Dermis microvascular lymphatic vessel endothelial cell (primary cell): ENCODE measurements around the gene PROSER3. TPM values are rescaled to one million over a fixed set of nuclear protein-coding genes. Genes with fewer than 3 reads are reported as not detected.
A peak's percentile ranks its signal among the peaks of the same experiment; 100 is the strongest.
"Not testable (repeated sequence)": the region's sequence is repeated elsewhere in the genome, so short reads cannot be mapped to it uniquely, and the experiment has no call there.

ENCODE experiments used
- DNase-seq, 2 donors: peaks; one replicate each; pipeline versions ENCODE4 v3.0.0 to v3.0.0-alpha.2; 2010; ENCODE audit warnings: low read depth in 2 of 2
- total RNA-seq: library from RNA; depleted of rRNA; stranded (reverse); fragments of >200 nt; gene quantifications from 2 replicates; pipeline ENCODE4 v1.2.1, GENCODE V29; 2014

PROSER3 gene
- total RNA-seq, 1 donor from 2014 or later = 1.4 TPM

DNA sequence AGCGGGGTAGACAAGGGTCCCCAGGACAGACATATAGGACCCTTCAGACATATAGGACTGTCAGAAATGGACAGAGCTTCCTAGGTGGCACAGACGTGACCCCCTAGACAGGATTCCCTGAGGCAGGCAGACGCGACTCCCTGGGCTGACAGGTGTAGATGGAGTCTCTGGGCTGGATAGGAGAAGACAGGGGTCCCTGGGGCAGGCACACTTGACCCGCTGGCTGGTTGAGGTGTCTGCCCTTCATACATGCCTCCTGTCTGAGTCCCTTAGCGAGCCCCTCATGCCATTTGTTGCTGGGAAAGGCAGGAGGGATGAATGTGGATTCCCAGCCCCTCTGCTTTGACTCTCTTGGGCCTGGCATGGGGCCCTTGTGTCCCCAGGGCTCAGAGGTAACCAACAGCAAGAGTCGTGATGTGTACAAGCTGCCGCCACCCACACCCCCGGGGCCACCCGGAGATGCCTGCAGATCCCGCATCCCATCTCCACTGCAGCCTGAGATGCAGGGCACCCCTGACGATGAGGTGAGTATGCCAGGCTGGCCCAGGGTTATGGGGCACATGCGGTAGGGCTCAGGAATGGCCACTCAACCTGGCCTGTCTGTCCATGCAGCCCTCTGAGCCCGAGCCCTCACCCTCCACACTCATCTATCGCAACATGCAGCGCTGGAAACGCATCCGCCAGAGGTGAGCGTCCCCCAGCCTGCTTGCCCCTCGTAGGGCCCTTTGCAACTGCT, 4.2 kb upstream of the PROSER3 start:
- DNase-seq = no peak

DNA sequence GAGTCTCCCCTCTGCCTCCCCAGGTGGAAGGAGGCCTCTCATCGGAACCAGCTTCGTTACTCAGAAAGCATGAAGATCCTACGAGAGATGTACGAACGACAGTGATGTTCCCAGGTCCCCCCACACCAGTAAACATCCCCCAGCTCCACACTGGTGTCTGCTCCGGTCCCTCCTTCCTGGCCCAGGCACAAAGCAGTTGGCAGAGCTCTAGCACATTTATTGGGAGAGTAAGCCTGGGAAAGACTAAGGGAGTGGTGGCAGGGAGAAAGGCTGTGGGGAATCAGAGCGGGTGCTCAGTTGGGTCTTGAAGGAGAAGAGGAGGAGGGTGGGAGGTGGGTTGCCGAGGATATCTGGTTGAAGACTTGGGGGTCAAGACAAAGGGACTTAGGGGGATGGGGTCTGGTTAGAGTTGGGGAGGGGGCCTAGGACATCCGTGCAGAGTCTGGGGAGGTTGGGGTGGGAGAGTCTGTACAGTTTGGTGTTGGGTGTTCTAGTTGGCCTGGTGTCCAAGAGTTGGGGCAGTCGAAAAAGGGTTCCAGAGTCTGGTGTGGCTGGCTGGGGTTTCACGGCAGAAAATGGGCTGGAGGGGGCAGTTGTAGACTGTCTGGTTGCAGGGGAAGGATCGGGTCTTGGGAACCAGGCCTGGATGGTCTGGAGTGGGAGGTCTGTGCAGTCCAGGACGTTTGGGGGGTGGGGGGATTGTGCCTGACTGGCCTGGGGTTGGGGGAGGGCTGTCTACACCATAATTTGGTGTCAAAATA, 3.4 kb upstream of the PROSER3 start:
- no peak for DNase-seq

DNA sequence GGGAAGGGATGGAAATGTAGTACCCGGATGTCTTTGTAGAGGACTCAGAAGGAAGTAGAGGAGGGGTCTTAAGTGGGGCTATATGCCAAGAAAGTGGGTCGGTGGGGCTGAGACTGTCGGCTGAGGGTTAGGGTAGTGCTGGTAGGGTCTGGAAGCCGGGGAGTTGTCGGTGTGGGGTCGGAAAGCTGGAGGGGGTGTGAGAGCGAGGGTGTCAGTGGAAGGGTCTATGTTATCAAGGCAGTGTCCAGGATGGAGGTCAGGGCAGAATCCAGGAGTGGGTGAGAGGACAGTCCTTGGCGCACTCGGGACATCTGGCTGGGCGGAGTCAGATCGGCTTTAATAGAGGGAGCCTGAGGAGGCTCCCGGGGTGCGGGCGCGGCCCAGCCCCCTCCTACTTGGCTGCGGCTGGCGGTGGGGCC, 2.8 kb upstream of the PROSER3 start:
- DNase-seq = no peak

DNA sequence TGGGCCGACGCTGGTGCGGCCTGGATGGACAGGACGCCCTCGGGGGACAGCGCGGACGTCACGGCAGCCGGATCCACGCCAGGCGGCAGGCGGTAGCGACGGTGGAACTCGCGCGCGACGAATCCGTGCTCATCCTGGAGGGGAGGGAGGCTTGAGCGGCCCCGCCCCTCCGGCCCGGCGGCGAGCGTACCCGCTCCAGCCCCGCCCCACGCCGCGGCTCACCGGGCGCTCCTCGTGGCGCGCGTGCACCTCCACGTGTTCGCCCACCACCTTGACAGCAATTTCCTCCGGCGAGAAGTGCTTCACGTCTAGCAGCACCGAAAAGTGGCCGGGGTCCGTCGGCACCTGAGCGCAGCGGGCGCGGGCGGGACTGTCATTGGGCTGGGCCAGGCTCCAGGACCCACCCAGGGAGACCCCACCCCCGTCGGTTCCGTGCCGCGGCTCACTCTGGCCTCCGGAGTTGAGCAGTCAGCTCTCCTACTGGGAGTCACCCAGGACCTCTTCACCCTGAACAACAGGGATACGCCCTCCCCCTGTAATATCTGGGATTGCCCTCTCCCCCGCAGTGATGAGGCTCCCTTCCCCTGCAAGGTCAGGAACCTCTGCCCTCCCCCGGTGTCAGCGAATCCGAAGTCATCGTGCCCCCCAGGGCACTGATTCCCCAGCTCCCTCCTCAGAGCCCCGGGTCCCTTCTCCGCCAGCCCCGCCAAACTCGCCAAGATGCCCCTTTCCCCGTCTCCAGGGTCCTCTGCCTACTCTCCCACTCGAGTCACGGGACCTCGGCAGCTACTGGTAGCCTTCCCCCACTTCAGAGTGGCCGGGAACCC, 2.2 kb upstream of the PROSER3 start:
- peak in 1 of 2 donors; percentile 45 for DNase-seq

DNA sequence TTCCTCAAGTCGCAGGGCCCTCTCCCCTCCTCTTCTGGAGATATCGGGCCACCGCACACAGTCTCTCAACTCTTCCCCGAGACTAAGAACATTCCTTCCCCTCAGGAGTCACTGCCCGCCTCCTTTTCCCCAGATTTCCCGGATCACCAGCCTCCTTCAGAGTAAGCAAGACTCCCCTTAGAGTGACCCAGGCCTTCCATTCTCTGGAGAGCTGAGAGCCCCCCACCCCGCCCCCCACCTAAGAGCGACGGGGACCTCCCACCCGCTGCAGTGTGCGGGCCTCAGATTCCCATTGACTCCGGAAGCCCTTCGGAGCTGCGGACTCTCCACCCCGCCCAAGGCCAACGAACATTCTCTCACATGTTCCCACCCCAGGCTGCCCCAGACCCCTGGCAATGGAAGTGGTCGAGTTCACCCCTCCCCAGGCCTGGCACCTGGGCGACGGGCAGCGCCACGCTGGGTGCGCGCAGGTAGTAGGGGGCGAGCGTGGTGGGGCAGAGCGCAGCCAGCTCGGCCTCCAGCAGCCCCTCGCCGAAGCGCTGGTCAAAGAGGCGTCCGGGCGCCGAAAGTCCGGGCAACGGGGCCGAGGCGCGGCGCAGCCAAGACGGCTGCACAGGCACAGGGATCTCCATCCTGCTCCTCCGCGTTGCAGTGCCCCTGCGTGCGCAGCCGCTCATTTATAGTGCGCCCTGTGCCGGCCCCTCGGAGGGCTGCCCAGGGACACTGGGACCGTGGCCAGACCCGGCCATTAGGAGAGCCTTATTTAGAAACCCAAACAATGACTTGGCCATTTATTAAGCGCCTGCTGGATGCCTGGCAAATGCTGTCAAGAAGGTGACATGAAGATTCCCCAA, 1.4 kb upstream of the PROSER3 start, which contains the start of gene HSPB6:
TSS of gene HSPB6 (minus strand) at position 653 of the 854 bp plus-strand sequence. CDS start at position 632, 21 bp downstream.
- DNase-seq = peak in 1 of 2 donors; percentile 33

DNA sequence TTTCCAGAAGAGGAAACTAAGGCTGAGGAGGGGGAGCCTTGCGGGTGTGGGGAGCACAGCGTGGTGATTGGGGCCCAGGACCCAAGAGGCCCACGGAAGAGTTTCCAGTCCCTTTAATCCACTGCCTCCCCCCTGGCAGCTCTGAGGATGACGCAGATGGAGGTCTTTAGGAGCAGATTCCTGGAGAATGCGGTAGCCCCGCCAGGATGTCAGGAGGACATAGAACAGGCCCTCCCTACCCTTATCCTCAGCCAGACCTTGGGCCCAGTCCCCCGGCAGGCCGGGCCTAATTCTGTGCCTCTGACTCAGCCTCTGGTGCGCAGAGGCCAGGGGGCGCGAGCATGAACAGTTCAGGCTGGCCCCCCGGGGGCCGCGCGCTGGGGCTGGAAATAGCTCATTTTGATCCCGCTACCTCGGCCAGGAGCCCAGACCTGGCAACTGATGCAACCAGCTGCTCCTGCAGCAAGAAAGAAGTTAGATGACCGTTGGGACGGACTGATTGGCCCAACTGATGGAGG, 686 bp upstream of the PROSER3 start:
- DNase-seq = no peak

DNA sequence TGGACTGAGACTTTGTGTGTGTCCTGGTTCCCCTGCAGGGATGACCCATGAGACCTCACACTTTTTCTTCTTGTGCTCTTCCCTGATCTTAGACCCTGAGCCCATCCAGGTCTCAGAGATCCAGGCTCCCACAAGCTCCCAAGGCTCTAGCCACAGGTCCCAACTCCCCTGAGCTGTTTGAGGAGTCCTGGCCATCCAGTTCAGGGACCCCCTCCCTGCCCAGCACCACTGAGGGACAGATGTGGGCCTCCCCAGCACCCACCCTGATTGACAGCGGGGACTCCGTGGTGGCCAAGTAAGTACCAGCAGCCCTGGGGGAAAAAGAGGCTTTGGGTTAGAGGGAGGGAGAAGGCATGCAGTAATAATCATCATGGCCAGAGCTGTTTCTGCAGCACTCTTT, 1.7 kb downstream of the PROSER3 start:
- no peak for DNase-seq

DNA sequence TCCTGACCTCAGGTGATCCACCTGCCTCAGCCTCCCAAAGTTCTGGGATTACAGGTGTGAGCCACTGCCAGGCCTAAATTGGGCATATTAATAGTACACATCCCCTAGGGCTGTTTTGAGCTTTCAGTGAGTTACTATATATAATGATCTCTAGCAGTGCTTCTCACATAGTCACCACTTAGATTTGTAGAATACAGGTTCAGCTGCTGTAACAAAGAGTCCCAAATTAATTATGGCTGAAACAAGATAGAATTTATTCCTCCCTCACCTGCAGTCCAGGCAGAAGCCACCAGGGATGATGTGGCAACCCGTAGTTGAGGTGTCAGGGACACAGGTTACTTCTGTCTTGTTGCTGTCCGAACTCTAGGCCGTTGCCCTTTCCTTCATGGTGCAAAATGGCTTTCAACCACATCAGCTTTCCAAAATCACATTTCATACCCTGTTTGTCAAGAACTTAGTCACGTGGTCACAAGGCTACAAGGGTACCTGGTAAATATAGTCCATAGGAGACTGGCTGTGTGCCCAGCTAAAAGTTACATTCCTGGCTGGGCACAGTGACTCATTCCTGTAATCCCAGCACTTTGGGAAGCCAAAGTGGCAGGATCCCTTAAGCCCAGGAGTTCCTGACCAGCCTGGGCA, 2.9 kb downstream of the PROSER3 start:
- DNase-seq = no peak

DNA sequence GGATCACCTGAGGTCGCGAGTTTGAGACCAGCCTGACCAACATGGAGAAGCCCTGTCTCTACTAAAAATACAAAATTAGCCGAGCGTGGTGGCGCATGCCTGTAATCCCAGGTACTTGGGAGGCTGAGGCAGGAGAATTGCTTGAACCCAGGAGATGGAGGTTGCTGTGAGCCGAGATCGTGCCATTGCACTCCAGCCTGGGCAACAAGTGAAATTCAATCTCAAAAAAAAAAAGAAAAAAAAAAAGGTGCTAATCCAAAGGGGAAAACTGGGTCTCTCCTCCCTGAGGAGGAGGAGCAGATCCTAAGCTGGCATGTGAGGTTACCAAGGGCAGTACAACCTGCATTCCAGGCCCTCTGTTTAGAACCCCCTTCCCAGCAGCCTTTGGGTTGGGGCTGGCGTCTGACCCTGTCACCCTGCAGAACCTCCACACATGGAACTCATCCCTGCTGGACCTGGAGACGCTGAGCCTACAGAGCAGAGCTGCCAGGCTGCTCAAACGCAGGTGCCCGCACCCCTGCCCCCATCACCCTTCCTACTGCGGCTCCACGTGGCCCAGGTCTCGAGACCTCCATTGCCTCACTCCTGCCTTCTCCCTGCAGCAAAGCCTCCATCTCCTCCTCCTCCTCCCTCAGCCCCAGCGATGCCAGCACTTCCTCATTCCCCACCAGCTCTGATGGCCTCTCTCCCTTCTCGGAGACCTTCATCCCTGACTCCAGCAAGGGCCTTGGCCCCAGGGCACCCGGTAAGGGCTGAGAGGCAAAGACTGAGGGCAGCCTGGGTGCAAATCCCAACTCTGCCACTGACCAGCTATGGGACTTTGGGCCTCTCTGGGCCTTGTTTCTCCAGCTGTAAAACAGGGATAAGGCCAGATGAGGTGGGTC, 6.7 kb downstream of the PROSER3 start:
- DNase-seq = no peak

DNA sequence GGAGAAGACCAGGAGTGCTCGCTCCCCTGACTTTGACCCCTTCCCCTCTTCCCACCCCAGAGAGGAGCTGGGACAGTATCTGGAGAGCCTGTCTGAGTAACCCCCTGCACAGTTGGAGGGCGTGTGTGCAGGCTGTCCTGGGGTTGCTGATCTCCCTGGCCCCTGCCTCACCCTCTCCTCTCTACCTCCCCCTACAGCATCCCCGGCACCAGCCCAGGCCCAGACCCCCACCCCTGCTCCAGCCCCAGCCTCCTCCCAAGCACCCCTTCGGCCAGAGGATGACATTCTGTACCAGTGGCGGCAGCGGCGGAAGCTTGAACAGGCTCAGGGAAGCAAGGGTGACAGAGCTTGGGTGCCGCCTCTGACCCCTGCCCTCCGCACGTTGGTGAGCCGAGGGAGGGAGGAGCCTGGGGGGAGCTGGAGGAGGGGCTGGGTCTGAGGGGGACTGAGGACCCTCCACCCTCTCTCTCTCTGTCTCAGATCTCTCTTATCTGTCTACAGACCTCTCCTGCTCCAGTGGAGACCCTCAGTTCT, 8.7 kb downstream of the PROSER3 start:
- DNase-seq = no peak

DNA sequence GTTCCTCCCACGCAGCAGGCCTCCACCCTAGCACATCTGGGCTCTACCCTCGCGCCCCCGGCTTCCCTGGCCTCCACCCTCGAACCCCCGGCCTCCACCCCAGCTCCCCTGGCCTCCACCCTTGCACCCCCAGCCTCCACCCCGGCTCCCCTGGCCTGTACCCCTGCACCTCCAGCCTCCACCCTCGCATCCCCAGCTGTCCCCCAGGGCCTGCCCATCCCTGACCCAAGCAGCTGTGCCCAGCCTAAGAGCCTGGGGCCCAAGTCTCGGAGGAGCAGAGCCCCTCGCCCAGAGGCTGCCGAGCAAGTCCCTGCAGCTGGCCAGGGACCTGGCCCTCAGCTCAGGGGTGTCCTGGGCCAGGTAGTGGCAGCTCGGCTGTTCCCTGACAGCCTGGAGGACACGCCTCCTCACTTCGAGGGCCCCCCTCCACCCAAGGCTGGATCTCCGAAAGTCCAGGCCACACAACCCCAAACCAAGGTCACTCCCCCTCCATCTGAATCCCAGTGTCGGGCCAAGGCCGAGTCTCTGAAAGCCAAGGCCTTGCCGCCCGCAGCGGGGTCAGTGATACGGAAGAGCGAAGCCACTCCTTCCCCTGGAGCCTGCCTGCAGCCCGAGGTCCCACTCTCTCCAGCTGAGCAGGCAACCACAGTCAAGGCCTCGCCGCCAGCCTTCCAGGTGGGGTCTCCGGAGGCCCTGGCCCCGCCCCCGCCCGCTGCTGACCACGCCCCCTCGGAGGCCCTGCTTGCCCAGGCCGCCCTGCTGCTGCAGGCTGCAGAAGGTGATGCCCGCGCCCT, 9.5 kb downstream of the PROSER3 start:
- no peak for DNase-seq

DNA sequence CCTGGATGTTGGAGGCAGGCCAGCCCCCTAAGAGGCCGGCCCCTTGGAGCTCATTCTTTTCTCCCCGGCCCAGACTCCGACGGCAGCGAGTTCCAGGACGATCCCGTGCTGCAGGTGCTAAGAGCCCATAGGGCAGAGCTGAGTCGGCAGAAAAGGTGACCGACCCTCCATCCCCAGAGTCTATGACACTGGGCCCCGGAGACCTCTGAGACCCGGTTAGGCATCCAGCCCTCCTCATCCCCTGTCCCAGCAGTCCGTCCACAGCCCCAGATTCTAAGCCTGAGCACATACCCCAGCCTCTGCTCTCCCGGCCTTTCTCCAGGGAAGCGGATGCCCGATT, 10.1 kb downstream of the PROSER3 start:
- DNase-seq = no peak

DNA sequence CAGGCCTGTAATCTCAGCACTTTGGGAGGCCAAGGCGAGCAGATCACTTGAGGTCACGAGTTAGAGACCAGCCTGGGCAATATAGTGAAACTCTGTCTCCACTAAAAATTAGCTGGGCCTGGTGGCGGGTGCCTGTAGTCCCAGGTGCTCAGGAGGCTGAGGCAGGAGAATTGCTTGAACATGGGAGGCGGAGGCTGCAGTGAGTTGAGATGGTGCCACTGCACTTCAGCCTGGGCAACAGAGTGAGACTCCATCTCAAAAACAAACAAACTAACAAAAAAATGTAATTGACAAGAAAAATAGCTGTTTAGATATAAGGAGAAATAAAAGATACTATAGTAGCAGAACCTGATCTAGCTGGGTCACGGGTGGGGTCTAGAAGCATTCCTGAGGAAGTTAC, 14.4 kb downstream of the PROSER3 start:
- not testable (repeated sequence) for DNase-seq

DNA sequence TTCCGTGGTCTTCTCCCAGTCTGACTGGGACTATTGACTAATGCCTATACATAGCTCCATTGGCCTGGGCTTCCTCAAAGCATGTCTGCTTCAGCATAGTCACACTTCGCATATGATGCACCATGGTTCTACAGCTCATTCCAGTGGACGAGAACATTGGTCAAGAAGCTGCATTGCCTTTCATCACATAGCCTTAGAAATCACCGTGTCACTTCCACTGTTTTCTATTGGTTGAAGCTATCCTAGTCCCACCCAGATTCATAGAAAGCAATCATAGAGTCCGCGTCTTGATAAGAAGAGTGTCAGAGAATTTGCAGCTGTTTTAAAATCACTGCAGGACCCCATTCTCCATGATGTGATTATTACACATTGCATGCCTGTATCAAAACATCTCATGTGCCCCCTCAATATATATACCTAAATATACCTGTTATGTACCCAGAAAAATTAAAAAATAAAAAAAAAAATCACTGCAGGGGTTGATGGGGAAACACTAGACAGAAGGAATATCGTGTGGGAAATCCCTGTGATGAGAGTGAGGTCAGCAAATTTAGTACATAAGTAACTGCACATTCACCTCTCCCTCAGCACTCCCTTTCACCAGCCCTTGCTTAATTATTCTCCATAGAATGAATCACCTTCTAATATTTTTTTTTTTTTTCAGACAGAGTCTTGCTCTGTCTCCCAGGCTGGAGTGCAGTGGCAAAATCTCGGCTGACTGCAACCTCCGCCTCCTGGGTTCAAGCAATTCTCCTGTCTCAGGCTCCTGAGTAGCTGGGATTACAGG, 15.2 kb downstream of the PROSER3 start:
- no peak for DNase-seq

DNA sequence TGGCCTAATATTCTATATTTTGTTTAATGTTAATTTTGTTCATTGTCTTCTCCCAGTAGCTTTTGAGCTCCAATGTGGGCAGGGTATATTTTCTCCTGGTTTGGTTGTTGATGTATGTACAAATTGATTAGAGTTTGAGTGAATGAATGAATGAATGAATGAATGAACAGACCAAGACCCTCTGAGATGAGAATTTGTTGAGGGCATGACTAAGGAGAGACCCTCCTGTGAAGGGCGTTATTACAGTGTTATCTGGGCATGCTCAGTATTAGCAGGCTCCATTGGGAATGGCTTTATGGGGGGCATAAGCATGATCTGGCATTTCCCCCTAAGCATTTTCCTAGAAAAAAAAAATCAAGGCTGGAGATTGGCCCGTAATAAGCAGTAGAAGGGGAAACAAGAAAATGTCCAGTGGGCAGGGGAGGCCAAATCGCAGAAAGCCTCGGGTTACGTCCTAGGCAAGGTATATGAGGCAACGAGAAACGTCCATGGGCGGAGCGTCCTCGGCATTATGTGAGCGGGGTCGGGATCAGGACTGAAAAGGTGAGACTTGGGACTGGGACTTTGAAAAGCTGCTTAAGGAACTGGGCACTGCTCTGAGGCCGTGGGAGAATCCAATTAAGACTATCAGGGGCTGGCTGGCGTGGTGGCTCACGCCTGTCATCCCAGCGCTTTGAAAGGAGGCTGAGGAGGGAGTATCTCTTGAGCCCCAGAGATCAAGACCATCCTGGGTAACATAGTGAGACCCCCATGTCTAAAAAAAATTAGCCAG, 16.5 kb downstream of the PROSER3 start:
- DNase-seq = no peak

DNA sequence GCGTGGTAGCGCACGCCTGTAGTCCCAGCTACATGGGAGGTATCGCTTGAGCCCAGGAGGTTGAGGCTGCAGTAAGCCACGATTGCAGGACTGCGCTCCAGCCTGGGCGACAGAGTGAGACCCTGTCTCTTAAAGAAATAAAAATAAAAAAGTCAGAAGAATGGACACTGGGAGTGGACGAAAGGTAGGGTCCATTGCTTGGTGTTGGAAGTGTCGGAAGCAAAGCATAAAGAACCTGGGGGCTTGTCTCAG, 17.0 kb downstream of the PROSER3 start:
- DNase-seq = no peak
